Measurements from ENCODE around the gene KDELR3.

- TF ChIP-seq REST (IDR thresholded peaks at IDR 0.05; ENCODE audit: insufficient read depth in 1 of 2, low read depth in 2 of 2, low read length in 1 of 2) (no peak), CTCF (IDR thresholded peaks at IDR 0.05) (no peak), SIN3A (IDR thresholded peaks at IDR 0.05; ENCODE audit: borderline replicate concordance, insufficient read depth, low read depth, low read length) (no peak)
Measured at GRCh38 chr22:38491707-38492348, 23.9 kb downstream of the KDELR3 start.

Measured in Panc1 (cell line).